Suprapubic skin (tissue), 4 donors: Measurements from ENCODE around the gene FAM89B. TPM values are rescaled to one million over a fixed set of nuclear protein-coding genes. Genes with fewer than 3 reads are reported as not detected.

Source experiments
- DNase-seq, 2 donors: peaks; one replicate each; pipeline ENCODE4 v3.0.0-alpha.2; 2019; ENCODE audit warnings: low spot score in 2 of 2
- H3K27ac ChIP-seq: fragments of 200-600 bp; sonication (generic); one replicate; pipeline ENCODE4 v1.5.1; 2019
- H3K27me3 ChIP-seq: fragments of 200-600 bp; sonication (generic); one replicate; pipeline ENCODE4 v1.5.1; 2019
- H3K36me3 ChIP-seq: fragments of 200-600 bp; sonication (generic); one replicate; pipeline ENCODE4 v1.5.1; 2019
- H3K4me1 ChIP-seq: fragments of 200-600 bp; sonication (generic); one replicate; pipeline ENCODE4 v1.5.1; 2019
- H3K4me3 ChIP-seq: fragments of 200-600 bp; sonication (generic); one replicate; pipeline ENCODE4 v1.5.1; 2019; ENCODE audit warnings: mild to moderate bottlenecking
- H3K9me3 ChIP-seq: fragments of 200-600 bp; sonication (generic); one replicate; pipeline ENCODE4 v1.5.1; 2019
- CTCF ChIP-seq, 2 donors: fragments of 200-600 bp in 1 of 2; fragments of 450-650 bp in 1 of 2; sonication (generic) in 1 of 2; IDR thresholded peaks; one replicate each; pipeline ENCODE4 v1.5.1; 2016 to 2019; ENCODE audit warnings: antibody characterized with exemption in 2 of 2, mild to moderate bottlenecking in 1 of 2, moderate library complexity in 1 of 2
- EP300 ChIP-seq: sonication (generic); formaldehyde crosslinking; IDR thresholded peaks from one replicate; pipeline ENCODE4 v1.6.1; 2017; ENCODE audit warnings: antibody characterized with exemption
- POLR2A ChIP-seq, 2 donors: fragments of 450-650 bp; IDR thresholded peaks; one replicate each; pipeline ENCODE4 v1.6.1; 2017; ENCODE audit warnings: antibody characterized with exemption in 2 of 2, mild to moderate bottlenecking in 2 of 2, moderate library complexity in 2 of 2
- POLR2AphosphoS5 ChIP-seq, 3 donors: sonication (generic); formaldehyde crosslinking; IDR thresholded peaks; one replicate each; pipeline ENCODE4 v1.6.1; 2017; ENCODE audit warnings: antibody characterized with exemption in 3 of 3
- whole genome bisulfite sequencing: methylation state at CpG from one replicate; pipeline ENCODE4 v1.1.5; 2018; 5-methylcytosine and 5-hydroxymethylcytosine counted together
- total RNA-seq, 4 donors: library from RNA; depleted of rRNA; stranded (reverse); fragments of >200 nt; gene quantifications; one replicate each; pipeline ENCODE4 v1.1.0, GENCODE V29; 2016

The FAM89B gene
- total RNA-seq, 4 donors from 2014 or later: 45.2 to 103 (median 72.0) TPM

- WGBS: 82% methylated on average over 8 of the region's 9 CpGs
- H3K27ac ChIP-seq: no peak overlapping the region
- peaks cover 3% of the 10 kb centered on the region for H3K36me3 ChIP-seq
- peaks cover 74% of the 10 kb centered on the region for H3K4me1 ChIP-seq
- no peaks in the 10 kb centered on the region for H3K9me3 ChIP-seq
- peak in 1 of 2 donors; percentile 66 for DNase-seq
- no peak for TF ChIP-seq POLR2AphosphoS5 (IDR thresholded peaks at IDR 0.05)
- TF ChIP-seq CTCF (IDR thresholded peaks at IDR 0.05): no peak
- TF ChIP-seq EP300: no peak
- no peak for TF ChIP-seq POLR2A (IDR thresholded peaks at IDR 0.05)
- no peaks in the 10 kb centered on the region for H3K27me3 ChIP-seq
- H3K4me3 ChIP-seq: peak overlapping the region; percentile 94
These were observed 918 bp upstream of the FAM89B start for GRCh38 chr11:65571420-65571819.

- no peaks in the 10 kb centered on the region for H3K9me3 ChIP-seq
- DNase-seq: no peak
- peaks cover 76% of the 10 kb centered on the region for H3K4me1 ChIP-seq
- 6% methylated on average over 11 of the region's 11 CpGs for WGBS
- peaks cover 3% of the 10 kb centered on the region for H3K36me3 ChIP-seq
- TF ChIP-seq CTCF (IDR thresholded peaks at IDR 0.05): no peak
- TF ChIP-seq POLR2AphosphoS5 (IDR thresholded peaks at IDR 0.05): no peak
- TF ChIP-seq EP300: no peak
- no peak for TF ChIP-seq POLR2A (IDR thresholded peaks at IDR 0.05)
- H3K27me3 ChIP-seq: no peaks in the 10 kb centered on the region
- H3K4me3 ChIP-seq: peak overlapping the region; percentile 94
- H3K27ac ChIP-seq: peak overlapping the region; percentile 89
These were observed 398 bp upstream of the FAM89B start for GRCh38 chr11:65571940-65572339.

- no peak for TF ChIP-seq CTCF (IDR thresholded peaks at IDR 0.05)
- TF ChIP-seq POLR2AphosphoS5 (IDR thresholded peaks at IDR 0.05): no peak
- no peak for TF ChIP-seq EP300
- TF ChIP-seq POLR2A (IDR thresholded peaks at IDR 0.05): no peak
- H3K27me3 ChIP-seq: no peaks in the 10 kb centered on the region
- no peak for DNase-seq
- WGBS: 11% methylated on average over 14 of the region's 22 CpGs
- H3K4me3 ChIP-seq: peak overlapping the region; percentile 94
- H3K4me1 ChIP-seq: peaks cover 83% of the 10 kb centered on the region
- no peaks in the 10 kb centered on the region for H3K36me3 ChIP-seq
- no peaks in the 10 kb centered on the region for H3K9me3 ChIP-seq
- peak overlapping the region; percentile 89 for H3K27ac ChIP-seq
These were observed 1.2 kb downstream of the FAM89B start for GRCh38 chr11:65573391-65574079.

GRCh38 chr11:65574109-65574810, 1.9 kb downstream of the FAM89B start:
- peak overlapping the region; percentile 89 for H3K27ac ChIP-seq
- WGBS: 1% methylated on average over 26 of the region's 67 CpGs
- TF ChIP-seq POLR2A (IDR thresholded peaks at IDR 0.05) (no peak), CTCF (IDR thresholded peaks at IDR 0.05) (peak; percentile 65 to 99), EP300 (no peak), POLR2AphosphoS5 (IDR thresholded peaks at IDR 0.05) (peak in 2 of 3 donors; percentile 63 to 83)
- H3K36me3 ChIP-seq: peaks cover 5% of the 10 kb centered on the region
- H3K9me3 ChIP-seq: no peaks in the 10 kb centered on the region
- H3K4me3 ChIP-seq: peak overlapping the region; percentile 94
- peak; percentile 94 to 95 for DNase-seq
- peaks cover 78% of the 10 kb centered on the region for H3K4me1 ChIP-seq
- no peaks in the 10 kb centered on the region for H3K27me3 ChIP-seq
